ENCODE results near the gene SPRR1B.
"Not testable (repeated sequence)": the region's sequence is repeated elsewhere in the genome, so short reads cannot be mapped to it uniquely, and the experiment has no call there.

The SPRR1B gene

DNA sequence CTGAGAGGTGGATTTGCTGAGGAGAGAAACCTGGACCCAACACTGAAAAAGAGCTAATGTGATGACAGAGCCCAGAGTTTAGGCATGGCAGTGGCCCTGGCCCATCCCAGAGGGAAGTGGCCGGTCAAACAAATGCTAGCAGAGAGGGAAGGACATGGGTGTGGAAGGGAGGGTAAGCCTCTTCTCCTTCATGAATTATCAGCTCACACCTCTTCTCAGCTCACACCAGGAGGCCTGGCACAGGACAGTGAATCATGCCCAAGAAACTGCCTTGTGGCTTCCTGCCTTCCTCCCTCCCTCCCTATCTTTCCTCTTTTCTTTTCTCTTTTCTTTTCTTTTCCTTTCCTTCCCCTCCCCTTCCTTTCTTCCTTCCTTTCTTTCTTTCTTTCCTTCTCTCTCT, 30.7 kb upstream of the SPRR1B start:
- Histone ChIP-seq H3K4me1 (no peaks in the 10 kb centered on the region), H3K9me3 (peaks cover 0 to 2% (median 0%) of the 10 kb centered on the region in 3 donors), H3K36me3 (no peaks in the 10 kb centered on the region), H3K4me3 (no peak overlapping the region), H3K27me3 (no peaks in the 10 kb centered on the region), H3K27ac (no peak overlapping the region)
- TF ChIP-seq, protein P1, sequence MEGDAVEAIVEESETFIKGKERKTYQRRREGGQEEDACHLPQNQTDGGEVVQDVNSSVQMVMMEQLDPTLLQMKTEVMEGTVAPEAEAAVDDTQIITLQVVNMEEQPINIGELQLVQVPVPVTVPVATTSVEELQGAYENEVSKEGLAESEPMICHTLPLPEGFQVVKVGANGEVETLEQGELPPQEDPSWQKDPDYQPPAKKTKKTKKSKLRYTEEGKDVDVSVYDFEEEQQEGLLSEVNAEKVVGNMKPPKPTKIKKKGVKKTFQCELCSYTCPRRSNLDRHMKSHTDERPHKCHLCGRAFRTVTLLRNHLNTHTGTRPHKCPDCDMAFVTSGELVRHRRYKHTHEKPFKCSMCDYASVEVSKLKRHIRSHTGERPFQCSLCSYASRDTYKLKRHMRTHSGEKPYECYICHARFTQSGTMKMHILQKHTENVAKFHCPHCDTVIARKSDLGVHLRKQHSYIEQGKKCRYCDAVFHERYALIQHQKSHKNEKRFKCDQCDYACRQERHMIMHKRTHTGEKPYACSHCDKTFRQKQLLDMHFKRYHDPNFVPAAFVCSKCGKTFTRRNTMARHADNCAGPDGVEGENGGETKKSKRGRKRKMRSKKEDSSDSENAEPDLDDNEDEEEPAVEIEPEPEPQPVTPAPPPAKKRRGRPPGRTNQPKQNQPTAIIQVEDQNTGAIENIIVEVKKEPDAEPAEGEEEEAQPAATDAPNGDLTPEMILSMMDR (IDR thresholded peaks at IDR 0.05): no peak
- intact Hi-C loops (cut with DNase I; ENCODE audit: low total_unique reads): no loop called here
- no peak for DNase-seq

DNA sequence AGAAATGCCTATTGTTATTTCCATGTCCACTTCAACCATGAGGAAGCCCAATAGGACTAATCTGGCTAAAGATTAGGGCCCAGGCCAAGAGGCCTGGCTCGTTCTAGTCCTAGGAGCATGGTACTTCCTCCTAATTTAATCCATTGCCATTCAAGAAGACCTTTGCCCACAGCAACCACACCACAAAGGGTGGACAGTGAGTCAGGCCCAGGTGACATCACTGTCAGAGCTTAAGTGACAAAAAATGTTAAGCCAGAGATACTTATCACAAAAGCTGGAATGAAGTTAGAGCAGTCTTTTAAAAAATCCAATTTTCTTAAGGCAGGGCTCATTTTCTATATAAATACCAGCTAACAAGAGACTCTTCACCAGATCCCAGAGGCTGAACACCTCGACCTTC, 29.6 kb upstream of the SPRR1B start, which contains the start of gene SPRR3:
SPRR3 (plus strand) TSS at position 368 of the 400 bp plus-strand sequence. CDS start 1,272 bp downstream, outside the sequence.
- H3K9me3 ChIP-seq: no peaks in the 10 kb centered on the region

DNA sequence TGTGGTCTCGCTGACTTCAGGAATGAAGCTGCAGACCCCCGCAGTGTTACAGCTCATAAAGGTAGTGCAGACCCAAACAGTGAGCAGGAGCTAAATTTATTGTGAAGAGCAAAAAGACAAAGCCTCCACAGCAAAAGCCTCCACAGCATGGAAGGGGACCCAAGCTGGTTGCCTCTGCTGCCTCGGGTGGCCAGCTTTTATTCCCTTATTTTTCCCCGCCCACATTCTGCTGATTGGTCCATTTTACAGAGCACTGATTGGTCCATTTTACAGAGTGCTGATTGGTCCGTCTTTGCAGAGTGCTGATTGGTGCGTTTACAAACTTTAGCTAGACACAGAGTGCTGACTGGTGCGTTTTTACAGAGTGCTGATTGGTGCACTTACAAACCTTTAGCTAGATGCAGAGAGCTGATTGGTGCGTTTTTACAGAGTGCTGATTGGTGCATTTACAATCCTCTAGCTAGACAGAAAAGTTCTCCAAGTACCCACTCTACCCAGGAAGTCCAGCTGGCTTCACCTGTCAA, 19.7 kb upstream of the SPRR1B start:
- H3K4me3 ChIP-seq; DNase-seq; H3K4me1 ChIP-seq; H3K27ac ChIP-seq; H3K36me3 ChIP-seq; H3K27me3 ChIP-seq; intact Hi-C loops (cut with DNase I; ENCODE audit: low total_unique reads); H3K9me3 ChIP-seq: not testable (repeated sequence)

More for the DNA sequence above, 29.6 kb upstream of the SPRR1B start, which contains the start of gene SPRR3:
- Histone ChIP-seq H3K4me3 (no peak within 1 kb of the TSS), H3K36me3 (no peaks in the 10 kb centered on the region), H3K27me3 (no peaks in the 10 kb centered on the region), H3K4me1 (no peaks in the 10 kb centered on the region), H3K27ac (no peak within 1 kb of the TSS)
- intact Hi-C loops (cut with DNase I; ENCODE audit: low total_unique reads): no loop called here
- no peak for DNase-seq
- TF ChIP-seq, protein P1 (IDR thresholded peaks at IDR 0.05): no peak

DNA sequence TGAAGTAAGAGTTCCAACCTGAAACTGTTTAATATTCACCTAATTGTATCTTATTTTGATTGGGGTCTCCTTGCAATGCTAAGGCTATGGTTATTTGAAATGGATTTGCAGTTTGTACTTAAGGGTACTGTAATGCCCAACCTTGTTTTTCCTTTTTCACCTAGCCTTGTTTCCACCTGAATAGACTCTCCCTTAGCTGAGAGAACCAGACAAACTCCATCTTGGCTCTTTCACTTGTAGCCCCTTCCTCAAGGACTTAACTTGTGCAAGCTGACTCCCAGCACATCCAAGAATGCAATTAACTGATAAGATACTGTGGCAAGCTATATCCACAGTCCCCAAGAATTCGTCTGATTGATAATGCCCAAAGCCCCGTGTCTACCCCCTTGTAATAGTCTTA, 9.2 kb upstream of the SPRR1B start:
- DNase-seq; intact Hi-C loops (cut with DNase I; ENCODE audit: low total_unique reads); H3K4me3 ChIP-seq; H3K27me3 ChIP-seq; H3K36me3 ChIP-seq; H3K4me1 ChIP-seq; H3K27ac ChIP-seq; H3K9me3 ChIP-seq: not testable (repeated sequence)

DNA sequence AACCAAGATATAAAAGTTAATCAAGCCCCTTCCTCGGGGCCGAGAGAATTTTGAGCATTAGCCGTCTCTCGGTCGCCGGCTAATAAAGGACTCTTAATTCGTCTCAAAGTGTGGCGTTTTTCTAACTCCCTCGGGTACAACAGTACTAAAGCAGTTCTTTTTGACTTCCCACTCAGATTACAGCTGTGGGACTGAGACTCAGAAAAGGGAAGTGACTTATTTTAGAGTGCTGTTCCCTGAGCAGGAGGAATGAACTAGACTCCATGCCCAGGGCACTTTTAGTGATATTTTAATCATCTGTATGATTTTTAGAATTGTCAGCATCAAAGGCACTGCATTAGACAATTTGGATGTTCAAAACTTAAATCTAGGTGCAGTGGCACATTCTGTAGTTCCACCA, 8.7 kb upstream of the SPRR1B start:
- H3K4me1 ChIP-seq; H3K9me3 ChIP-seq; H3K36me3 ChIP-seq; H3K27ac ChIP-seq; H3K4me3 ChIP-seq; H3K27me3 ChIP-seq; intact Hi-C loops (cut with DNase I; ENCODE audit: low total_unique reads); DNase-seq: not testable (repeated sequence)

DNA sequence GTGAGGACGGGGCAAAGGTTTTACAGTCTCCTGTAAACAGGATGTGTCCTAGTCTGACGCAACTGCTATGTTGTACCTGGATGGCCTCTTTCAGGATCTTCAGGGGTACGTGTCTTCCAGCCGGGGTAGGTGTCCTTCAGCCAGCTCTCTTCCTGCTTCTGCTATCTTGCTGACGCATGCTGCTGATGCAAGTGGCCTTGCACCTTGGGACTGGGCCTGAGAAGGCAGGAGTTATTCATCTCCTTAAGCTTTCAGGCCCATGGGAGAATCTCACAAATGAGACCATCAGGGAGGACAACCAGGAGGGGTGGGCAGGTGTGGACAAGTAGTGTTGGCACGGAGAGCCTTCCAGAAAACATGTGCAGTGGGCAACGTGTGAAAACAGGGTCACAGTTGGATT, 7.9 kb upstream of the SPRR1B start:
- intact Hi-C loops (cut with DNase I; ENCODE audit: low total_unique reads): no loop called here
- Histone ChIP-seq H3K36me3 (no peaks in the 10 kb centered on the region), H3K4me1 (no peaks in the 10 kb centered on the region), H3K9me3 (no peaks in the 10 kb centered on the region), H3K27ac (no peak overlapping the region), H3K27me3 (no peaks in the 10 kb centered on the region), H3K4me3 (no peak overlapping the region)
- no peak for DNase-seq
- TF ChIP-seq, protein P1 (IDR thresholded peaks at IDR 0.05): no peak

DNA sequence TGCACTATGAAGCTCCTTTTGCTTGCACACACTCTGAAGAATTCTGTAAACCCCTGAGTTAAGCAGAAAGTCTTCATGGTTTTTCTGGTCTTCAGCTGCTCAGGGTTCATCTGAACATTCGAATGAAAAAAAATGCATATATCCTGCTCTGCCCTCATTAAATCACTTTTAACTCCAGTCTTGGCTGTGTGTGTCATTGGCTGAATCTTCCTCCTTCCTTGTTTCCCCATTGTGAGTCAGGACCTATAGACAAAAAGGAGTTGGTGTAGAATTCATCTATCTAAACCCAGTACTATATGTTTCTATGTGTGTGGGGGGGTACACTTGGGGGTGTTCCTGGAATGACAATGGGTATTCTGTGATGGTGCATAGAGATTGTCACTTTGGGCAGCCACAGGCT, 6.6 kb upstream of the SPRR1B start:
- DNase-seq: no peak
- Histone ChIP-seq H3K4me3 (no peak overlapping the region), H3K36me3 (no peaks in the 10 kb centered on the region)

More for the DNA sequence above, 6.6 kb upstream of the SPRR1B start:
- TF ChIP-seq, protein P1 (IDR thresholded peaks at IDR 0.05): no peak
- Histone ChIP-seq H3K9me3 (no peaks in the 10 kb centered on the region), H3K27ac (no peak overlapping the region), H3K27me3 (no peaks in the 10 kb centered on the region), H3K4me1 (no peaks in the 10 kb centered on the region)
- intact Hi-C loops (cut with DNase I; ENCODE audit: low total_unique reads): no loop called here

Data from tibial artery (tissue), 4 donors.